HG02938 (cell line): ENCODE results near the gene CAP1.

Experiments used
- ATAC-seq: cut with Tn5 transposase; IDR thresholded peaks from one replicate; pipeline ENCODE4 v1.9.1; 2021; ENCODE audit warnings: mild to moderate bottlenecking, moderate library complexity; ENCODE audit not compliant: unreplicated experiment

Gene CAP1

DNA sequence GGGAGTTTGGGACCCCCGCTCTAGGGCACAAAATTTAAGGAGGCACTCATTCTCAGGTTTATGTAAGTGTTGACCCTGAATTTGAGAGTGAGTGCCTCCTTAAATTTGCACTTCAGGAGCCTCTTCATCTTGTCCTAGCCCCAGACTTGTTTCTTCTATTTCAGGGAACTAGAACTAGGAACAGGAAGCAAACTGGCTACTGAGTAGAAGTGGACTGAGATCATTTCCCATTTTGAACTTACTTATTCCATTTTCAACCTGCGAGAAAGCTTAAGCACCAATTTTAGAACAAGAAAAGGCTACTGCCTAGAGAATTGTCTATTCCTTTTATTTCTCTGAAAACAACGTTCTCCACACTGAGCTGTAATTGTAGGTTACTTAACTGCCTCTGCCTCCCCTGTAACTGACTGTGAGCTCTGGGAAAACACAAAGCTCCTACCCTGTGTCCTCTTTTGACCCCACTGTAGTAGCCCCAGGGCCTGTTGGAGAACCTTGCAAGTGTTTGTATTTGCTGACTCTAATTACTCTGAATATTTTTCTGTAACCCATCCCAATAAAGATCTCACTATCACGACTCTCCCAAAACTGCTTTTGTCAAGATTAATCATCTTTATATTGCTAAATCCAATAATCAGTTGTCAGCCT is 54.1 kb downstream of the CAP1 start:
- no peak for ATAC-seq

DNA sequence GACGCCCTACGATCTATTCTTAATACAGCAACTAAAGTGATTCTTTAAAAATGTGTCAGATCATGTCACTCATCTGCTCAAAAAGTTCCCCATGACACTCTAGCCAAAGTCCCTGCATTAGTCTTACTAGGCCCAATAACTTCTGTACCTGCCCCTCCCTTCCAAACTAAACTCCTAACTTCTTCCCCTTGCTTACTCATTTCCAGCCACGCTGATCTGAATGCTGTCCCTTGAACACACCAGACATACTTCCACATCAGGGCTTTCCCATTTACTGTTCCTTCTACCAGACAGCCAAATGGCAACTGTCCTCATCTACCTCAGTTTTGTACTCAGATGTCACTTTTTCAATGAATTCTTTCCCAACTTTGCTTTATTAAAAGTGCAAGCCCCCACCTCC is 55.3 kb downstream of the CAP1 start:
- ATAC-seq: no peak

DNA sequence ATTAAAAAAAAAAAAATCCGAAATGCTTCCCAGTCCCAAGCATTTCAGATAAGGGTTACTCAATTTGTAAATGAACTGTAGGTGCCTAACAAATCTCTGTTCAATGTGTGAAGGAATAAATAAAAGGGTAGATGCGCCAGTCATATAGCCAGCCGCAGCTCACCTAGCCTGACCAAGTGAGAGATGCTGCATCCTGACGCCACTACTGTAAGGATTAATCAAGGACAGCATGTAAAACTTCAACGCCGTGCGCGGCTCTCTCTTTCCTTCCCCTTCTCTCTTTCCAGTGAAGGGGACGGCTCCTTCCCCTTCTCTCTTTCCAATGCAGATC is 56.1 kb downstream of the CAP1 start:
- ATAC-seq: no peak

DNA sequence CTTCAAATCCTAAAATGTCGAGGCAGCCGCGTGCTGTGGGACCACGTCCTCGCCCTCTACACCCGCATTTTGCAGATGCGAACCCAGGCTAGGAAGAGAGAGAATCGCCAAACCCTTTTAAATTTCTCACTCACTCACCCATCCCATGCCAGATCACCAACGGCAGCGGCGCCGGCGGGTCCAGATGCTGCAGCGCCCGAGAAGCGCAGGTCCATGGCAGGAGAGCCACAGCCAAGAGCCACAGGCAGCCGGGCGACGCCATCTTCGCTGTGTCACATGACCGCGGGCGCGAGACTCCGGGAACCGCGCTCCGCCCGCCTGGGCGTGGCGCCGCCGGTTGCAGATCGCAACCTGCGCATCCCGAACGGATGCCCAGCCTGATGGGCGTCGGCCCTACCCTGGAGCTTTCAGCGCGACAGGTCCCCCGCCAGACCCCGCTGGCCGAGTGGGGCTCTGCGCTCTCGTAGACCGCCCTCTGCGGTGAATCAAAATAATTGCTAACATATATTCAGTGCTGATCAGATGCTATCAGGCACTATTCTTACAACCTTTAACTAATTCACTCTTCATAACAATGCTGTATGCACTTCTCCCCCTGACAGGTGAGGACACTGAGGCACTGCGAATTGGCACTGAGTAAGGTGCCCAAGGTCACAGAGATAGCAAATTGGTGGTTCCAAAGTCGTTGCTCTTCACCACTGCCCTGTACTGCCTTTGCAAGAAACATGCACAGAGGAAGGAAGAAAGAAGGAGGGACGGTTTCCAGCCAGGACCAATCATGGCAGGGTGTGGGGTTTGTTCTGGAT is 56.7 kb downstream of the CAP1 start, which contains the start of gene PPT1:
Gene PPT1, minus strand, starts transcription at position 276 of the 806 bp plus-strand sequence. Its CDS starts 14 bp downstream, at position 262.
- ATAC-seq: peak; percentile 70

DNA sequence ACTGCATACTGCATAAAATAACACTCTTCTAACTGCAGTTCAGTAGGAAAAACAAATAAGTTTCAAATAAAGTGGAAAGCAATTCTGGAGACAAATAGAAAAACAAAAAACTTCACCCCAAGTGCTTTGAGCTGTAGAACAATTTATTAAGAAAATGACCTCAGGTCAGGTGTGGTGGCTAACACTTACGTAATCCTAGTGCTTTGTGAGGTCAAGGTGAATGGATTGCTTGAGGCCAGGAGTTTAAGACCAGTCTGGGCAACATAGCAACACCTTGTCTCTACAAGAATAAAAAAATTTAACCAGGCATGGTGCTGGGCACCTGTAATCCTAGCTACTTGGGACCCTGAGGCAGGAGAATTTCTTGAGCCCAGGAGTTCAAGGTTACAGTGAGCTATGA is 61.5 kb downstream of the CAP1 start:
- no peak for ATAC-seq

DNA sequence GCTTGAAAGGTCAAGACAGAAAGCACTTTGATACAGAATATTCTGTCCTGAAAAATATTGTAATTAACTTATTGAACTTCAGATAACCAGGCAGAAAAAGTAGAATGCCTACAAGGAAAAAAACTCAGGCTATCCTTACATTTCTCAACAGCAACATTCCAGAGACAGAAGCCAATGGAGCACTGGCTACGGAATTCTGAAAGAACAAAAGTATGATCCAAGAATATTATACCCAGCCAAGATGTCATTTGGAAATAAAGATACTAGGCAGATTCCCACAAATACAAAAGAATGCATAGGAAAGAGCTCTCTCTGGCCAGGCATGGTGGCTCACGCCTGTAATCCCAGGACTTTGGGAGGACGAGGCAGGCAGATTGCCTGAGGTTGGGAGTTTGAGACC is 62.4 kb downstream of the CAP1 start:
- no peak for ATAC-seq

DNA sequence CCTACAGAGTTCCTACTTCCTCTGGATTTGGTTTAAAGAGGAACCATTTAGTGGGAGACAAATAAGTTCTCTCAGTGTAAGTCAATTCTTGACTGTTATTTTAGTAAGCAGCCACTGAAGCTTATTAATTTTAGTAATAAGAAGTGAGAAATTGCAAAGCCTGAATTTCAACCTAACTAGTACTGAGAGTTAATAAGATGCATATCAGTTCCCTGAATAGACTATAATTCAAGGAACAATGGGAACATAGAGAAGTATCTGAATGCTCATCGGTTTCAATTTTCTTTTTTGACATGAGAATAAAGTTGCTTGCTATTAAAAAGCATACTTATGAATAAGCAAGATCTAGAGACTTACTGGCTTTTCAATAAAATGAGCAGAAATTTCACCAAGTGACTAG is 64.5 kb downstream of the CAP1 start:
- ATAC-seq: no peak

DNA sequence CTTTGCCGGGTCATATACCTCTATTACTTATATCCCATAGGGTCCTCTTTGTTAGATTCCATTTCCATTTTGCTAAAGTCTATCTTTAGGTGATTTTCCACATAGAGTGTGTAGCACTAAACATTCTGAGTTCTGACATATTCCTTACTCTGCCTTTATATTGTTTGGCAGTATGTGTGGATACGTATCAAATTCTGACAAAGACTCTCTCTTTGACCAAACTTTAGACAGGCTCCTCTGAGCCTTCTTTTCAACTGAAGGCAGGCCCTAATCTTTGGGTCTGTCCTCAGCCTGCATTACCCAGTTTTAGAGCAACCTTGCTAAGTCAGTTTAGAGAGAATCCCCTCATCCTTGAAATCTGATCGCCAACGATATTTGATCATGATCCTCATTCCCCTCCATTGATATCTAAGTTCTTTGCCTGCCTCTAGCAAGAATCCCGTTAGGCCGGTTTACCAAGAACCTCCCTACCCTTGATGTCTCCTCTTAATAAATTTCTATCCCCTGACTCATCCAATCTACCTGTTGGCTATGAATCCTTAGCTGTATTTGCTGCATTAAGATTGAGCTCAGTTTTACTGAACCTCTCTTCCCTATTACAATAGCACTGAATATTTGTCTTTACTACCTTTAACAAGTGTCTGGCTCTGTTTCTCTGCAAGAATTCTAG is 66.9 kb downstream of the CAP1 start:
- no peak for ATAC-seq

GRCh38 chr1:40110389-40110788 is 69.9 kb downstream of the CAP1 start:
- no peak for ATAC-seq

GRCh38 chr1:40114400-40114799 is 73.9 kb downstream of the CAP1 start:
- no peak for ATAC-seq

DNA sequence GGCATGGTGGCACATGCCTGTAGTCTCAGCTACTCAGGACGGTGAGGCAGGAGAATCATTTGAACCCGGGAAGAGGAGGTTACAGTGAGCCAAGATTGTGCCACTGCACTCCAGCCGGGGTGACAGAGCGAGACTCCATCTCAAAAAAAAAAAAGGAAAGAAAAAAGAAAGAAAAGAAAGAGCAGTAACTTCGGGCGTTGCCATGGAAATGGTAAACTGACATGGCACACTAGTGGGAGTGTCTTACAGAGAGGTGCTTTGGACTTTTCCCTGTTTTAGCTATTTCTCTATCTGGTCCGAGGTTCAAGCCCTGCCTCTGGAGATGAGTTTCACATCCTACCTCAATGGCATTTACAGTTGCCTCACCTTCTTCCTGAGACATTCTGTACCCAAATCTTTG is 79.6 kb downstream of the CAP1 start:
- ATAC-seq: no peak
